HG02759 (cell line): Measurements from ENCODE around the gene DDAH1.
"Not testable (repeated sequence)": the region's sequence is repeated elsewhere in the genome, so short reads cannot be mapped to it uniquely, and the experiment has no call there.

Experiments
- ATAC-seq: cut with Tn5 transposase; IDR thresholded peaks from one replicate; pipeline ENCODE4 v1.9.1; 2021; ENCODE audit warnings: mild to moderate bottlenecking, moderate library complexity; ENCODE audit not compliant: unreplicated experiment

DDAH1 gene

DNA sequence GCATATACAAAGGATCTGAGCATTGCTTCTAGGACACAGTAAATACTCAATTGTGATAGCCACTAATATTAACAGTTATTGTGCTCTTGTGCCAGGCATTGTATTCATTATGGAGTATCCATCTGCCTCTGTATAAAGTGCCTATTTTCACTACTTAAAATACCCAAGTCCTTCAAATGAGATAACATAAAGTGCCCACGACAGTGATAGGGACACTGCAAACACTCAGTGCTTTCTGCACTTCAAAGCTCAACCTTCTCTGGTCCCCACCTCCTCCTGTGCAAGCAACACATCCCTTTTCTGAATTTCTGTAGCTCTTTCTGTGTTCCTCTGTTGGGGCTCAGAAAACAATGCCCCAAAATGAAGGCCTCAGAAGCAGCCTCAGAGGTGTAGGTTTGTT lies 6.6 kb upstream of the DDAH1 start:
- no peak for ATAC-seq

DNA sequence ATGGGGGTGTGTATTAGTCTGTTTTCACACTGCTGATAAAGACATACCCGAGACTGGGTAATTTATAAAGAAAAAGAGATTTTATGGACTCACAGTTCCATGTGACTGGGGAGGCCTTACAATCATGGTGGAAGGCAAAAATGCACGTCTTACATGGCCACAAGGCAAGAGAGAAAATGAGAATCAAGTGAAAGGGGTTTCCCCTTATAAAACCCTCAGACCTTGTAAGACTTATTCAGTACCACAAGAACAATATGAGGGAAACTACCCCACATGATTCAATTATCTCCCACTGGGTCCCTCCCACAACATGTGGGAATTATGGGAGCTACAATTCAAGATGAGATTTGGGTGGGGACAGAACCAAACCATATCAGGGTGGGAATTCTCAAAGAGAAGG lies 5.2 kb upstream of the DDAH1 start:
- ATAC-seq, result not testable (repeated sequence)

DNA sequence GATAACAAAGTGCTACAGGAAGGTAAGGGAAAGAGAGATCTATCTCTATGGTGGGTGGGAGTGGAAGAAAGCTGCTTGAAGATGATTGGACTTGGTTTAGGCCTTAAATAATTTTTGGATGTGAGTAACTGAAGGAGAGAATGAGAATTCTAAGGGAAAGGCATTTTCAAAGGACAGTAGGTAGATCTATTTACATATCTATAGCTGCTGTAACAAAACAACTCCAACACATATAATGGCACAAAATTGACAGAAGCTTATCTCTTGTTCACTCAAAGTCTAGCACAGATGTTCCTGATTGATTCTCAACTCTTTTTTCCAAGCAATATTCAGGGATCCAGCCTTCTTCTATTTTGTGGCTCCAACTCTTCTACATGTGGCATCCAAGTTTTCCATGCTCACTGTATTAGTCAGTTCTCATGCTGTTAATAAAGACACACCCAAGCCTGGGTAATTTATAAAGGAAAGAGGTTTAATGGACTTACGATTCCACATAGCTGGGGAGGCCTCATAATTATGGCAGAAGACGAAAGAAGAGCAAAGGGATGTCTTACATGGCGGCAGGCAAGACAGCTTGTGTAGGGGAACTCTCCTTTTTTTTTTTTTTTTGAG lies 3.1 kb upstream of the DDAH1 start:
- no peak for ATAC-seq

DNA sequence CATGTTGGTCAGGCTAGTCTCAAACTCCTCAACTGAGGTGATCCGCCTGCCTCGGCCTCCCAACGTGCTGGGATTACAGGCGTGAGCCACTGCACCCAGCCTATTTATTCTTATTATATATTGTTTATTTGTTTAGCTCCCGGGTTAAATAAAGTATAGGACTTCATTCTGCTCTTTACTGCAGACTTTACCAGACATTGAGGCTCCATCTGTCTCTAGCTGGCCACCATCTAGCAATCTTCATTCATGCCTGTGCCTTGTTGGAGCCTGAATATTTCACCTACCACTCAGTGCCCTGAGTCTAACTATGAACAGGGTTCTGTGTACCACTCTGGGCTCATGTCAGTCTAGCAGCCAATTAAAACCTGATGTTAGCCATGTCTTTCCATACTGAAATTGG lies 2.1 kb upstream of the DDAH1 start:
- ATAC-seq, result no peak

DNA sequence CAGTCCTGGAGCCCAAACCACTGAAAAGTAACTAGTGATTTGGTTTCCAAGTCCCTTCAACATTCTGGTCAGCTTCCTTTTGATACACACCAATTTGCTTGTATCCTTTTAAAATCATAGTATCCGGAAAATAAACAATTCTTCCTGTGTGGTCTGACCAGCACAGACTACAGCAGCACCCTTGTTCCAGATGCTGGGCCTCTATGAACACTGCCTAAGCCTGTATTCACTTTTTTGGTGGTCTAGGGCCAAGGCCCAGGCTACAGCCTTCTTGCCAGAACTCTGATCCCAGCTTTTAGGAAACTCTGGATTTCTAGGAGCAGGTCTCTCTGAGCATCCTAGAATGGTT lies 801 bp upstream of the DDAH1 start:
- no peak for ATAC-seq

DNA sequence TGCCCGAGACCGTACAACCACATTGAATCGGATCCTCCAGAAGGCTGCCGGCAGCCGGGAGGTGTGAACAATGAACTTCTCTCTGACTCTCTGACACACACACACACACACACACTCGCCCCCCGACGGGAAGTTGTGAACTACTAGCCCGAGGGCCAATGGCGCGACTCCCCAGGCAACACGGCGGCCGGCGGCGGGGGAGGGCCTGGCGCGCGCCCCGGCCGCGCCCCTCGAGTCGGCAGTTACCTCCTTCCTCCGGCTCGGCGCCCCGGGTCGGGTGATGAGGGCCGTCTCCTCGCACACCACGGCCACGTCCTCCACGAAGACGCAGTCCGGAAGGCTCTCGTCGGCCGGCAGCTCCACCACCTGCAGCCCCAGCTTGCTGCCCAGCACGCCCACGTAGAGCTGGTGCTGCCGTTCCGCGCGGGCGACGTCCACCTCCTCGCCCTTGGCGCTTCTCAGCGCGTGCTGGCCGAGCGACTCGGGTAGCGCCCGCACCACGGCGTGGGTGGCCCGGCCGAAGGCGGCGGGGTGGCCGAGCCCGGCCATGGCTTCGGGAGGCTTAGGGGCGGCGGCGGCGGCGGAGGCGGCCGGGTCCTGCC lies 361 bp downstream of the DDAH1 start:
- ATAC-seq, result peak; percentile 66

DNA sequence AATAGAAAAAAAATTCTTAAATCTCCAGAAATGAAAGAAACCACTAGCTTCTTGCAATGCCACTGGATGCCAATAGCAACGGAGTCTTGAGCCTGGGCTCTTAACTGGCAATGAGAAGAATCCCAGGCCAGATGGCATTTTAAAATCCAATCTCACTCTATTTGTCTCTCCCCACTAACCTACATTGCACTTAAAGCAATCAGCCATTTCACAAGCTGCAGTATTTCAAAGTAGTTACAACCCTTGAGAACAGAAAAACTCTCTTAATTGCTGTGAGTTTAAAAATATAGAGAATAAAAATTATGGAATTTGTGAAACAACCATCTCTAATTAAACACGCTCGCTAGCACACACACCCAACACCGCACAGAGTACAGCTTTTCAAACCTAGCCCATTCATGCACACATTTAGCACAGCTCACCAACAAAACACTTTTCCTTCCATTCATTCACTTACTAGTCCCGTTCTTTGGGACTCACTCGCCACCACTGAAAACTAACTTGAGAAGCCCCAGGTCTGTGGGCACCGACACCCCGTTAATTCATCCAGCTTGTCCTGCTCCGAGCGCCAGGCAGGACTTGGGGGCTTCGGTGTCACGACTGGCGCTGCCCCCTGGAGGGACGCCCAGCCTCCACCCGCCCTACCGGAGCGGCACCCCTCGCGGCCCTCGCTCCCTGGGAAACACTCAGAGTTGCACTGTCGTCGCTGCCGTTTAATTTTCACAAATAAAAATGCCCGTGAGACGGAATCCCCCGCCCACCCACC lies 1.0 kb downstream of the DDAH1 start:
- no peak for ATAC-seq

DNA sequence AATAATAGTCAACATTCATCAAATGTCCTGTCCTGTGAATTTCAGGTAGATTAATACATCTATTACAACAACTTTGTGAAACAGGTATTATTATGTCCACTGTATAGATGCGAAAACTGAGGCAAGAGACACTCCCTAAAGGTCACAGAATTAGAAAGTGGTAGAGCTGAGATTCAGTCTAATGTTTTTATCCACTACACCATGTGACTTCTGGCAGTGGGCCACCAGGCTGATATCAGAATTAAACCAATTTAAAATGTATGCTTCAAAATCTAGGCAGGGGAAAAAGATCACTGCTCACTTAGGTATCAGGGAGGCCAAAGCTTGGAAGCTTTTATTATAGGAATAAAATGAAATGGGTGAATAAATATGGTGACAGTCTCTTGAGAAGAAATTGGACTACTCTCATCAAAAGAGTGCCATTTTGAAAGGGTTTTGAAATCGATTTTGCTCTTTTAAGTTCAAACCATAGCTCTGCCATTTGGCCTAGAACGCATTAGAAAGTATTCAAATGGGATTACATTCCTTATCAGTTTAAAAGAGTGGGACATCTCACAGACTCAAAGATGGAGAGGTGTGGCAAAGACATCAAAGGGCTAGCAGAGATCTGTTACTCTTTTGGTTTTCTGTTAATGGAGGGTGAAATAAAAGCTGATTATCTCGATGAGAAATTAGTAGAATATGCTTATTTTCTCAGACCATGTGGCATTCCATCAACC lies 1.9 kb downstream of the DDAH1 start:
- no peak for ATAC-seq

DNA sequence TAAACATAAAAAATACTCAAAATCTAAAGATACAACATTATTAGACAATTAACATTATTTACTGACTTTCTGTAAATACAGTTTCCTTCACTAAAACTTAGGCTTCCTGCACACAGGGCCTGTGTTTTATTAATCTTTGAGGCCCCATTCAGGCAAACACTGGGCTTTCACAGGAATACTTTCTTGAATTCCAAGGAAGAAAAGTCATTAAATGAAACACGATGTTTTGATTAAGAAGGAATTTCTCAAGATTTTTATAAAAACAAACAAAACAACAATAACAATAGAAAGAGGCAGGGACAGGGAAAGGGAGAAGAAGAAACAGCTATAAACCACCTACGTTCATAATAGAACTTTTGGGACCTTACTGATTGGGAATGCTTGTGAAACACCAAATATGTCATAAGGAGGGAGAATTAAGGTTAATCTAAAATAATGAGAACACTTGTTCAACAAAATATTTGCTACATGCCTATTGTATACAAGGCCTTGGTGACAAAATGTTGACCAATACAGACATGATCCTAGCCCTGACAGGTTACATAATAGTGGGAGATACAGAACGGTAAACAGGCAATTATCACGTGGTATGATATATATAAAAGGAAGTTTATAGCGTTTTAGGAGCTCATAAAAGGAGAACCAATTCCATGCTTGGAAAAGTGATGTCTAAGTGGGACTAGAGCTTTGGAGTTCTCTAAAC lies 3.6 kb downstream of the DDAH1 start:
- ATAC-seq, result no peak

DNA sequence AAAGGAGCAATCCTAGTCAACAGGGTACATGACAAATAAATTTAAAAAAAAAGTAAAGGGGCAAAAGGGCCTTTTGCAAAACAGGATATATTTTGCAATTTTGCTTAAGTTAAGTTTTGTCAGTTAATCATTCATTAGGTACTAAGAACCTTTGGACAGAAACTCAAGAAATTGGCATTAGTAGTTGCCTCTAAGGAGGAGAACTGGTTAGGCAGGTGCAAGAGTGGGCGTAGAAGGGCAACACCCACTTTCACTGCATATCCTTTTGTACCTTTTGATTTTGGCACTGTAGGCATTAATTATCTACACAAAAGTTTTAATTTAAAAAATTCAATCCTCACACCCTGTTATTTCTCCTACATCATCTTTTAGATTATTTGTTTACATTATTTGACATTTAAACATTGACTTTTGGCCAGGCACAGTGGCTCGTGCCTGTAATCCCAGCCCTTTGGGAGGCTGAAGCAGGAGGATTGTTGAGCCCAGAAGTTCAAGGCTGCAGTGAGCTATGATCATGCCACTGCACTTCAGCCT lies 4.3 kb downstream of the DDAH1 start:
- ATAC-seq, result no peak

DNA sequence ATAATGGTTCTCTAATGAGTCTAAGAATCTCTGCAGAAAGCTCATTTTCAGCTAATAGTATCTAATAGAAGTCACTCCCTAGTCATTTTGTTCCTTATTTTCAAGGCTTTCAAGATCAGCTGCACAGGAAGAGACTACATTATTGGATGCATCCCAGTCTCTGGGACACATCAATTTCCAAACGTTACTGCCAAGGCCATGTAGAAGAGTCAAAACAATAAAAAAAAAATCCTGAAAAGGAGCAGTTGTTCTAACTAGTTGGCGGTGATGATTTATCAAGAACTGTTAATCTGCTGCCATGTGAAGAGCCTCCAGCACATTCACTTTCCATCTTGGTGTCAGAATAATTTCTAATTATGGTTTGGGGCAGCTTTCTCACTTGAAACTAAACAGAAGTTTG lies 5.7 kb downstream of the DDAH1 start:
- no peak for ATAC-seq

DNA sequence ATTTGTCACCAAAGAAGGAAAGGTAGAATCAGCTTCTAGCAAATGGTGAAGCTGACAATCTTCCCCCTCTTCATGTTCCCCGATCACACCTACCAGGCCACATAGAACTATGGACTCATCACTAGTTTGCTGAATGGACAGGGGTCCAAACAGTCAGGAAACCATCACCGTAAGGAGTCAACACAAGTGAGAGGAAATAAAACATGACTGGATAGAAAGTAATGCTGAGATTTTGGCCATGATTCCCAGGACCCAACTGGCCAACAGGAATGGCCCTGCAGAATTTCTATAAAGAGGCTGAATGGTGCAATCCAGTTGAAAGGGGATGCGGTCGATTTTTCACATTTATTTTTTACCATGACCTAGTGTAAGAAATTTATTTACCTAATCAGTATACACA lies 10.7 kb downstream of the DDAH1 start:
- ATAC-seq, result no peak

DNA sequence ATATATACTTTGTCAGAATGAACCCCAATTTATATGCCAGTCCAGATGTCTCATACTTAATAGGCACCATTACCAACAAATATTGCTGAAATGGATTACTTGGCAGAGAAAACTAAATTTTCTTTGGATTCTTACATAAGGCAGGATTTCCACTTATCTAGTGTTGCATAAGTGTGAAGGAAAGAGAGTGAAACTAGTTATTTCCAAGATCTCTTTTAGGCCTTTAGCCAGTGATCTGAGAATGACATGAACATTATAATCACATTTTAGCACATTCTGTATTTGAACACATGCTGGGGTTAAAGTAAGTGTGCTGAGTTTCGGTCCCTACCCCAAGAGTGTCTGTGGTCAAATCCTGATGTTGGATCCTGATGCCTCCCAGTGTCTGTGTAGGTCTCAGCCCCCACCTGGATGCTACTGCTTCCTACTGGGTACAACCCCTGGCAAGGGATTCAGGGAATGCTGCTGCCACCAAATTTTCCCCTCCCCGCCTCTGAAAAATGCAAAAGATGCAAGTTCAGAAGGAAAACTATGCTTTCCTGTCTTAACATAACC lies 11.2 kb downstream of the DDAH1 start:
- ATAC-seq, result no peak

DNA sequence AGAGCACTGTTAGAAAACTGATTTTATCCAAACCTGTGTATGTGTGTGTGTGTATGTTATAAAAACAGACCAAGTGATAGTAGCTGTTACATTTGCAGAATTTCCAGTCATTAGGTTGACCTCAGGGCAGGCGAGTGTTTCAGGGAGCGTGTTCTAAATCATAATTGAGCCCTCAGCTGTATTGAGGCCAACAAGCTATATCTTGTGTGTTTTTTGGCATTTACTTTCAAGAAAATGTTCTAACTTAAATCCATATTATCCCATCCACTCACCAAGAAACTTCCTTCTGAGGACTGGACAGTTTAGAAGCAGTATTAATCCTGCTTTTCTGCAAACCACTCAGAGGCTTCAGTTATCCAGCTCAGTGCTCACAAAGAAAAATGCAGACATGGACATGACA lies 12.0 kb downstream of the DDAH1 start:
- ATAC-seq, result no peak

DNA sequence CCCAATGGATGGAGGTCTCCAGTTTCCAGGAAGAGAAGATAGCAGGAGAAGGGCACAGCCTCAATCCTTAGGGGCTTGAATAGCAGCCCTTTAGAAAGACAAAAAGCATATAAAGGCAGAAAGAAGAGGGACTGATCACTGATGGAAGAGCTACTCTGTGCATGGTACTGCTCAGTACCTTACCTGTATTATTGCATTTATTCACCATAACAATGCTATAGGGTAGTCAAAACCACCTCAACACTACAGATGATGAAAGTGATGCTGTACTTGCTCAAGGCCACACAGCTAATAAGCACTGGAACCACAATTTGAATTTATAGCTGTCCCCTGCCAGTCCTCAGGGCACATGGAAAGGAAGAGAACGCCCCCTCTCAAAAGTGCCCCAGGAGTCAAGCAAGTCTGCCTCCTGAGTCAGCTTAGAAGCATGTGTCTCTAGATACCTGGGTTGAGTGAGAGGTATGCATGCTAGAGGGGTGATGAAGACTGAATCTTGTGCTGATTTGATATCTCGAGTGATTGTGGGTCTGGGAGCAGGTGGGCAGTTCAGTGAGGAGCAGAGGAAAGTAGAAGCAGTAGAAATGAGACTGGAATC lies 13.6 kb downstream of the DDAH1 start:
- ATAC-seq, result no peak

DNA sequence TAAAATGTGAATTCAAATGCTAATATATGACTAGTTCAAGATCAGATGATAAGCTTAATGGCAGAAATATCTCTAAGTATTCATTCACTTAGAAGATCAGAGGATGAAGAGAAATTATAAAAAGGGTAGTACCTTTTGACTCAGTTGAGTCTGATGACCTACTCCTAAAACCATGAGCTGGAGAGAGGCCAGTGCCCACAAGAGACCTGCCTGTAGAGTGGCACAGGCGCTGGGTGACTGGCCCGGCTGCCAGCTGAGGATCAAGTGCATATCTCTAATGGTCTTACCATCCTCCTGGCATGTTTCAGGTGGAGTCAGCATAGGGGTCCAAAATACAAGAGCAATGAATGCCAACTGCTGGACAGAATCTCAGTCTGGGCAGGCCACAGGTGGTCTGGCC lies 14.1 kb downstream of the DDAH1 start:
- no peak for ATAC-seq

DNA sequence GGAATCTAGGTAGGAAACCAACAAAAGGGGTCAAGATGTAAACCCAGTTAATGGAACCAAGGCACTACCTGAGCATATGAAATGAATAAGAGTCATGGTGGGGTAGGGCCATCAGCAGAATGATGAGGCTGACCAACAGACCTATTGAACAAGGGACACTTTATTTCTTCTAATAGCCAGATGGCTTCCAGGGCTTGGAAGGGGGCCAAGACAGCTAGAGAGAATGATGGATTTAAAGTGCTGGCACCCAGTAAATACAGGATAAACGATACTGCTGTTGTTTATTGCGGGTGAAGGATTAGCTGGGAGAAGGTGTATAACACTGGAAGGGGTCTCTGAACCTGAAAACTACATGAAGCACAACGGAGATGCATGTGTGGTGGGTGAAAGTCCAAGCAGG lies 15.6 kb downstream of the DDAH1 start:
- no peak for ATAC-seq

DNA sequence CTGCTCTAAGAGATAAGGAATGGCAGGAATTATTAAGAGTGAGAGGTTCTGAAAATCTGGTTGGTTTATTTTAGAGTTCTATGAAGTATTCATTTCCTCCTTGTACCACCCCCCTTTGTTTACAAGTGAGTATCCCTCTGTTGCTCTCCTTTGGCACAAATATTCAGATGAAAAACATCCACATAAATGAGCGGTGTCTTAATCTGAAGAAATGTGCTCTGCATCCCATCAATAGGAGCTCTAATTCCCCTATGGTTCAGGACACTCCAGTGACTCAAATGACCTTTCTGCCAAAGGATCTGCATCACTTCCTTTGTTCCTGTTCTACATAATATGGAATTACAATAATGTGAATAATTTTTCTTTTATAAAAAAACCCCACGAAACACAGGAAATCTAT lies 16.6 kb downstream of the DDAH1 start:
- ATAC-seq, result no peak

DNA sequence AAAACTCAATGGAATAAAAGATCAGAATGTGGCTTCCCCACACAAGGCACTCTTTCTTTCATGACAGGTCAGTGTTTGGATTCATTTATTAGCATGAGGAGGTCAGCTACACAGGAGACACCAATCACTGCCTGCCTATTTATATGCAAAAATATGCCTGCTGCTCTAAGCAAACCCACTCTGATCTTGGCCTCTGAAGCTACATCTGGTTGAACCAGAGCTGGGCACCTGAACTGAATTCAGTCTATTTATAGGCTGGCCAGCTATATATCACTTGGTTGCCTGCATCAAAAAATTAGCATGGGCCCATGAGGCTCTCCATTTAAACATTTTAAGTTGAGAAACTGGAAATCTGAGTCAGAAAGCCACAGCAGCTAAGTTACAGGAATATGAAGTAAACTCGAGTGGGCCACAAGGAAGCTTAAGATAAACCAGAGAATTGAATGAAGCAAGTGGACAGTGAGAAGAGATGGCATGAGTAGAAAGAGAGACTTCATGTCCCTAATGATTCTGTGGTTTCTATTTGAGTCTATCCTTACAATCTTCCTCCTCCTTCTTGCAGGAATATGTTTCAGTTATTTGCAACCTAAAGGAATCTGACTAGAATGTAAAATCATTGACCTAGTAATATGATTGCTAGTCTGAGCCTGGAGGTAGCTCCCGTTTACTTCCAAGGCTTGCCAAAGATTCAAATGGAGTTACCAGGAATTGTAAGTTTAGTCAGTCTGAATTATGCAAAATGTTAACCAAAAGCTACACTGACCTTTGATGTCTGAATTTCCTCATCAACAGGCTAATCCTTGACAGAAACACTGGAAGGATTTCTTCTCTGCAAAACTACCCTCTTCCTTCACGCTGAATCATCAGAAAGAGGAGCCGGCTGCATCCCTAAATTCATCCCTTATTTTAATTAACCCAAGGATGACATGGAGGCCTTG lies 17.7 kb downstream of the DDAH1 start:
- no peak for ATAC-seq
